Spleen (tissue), 7 donors: ENCODE data around the gene ZNF605.

Source experiments
- POLR2A ChIP-seq, 3 donors: fragments of 450-650 bp; IDR thresholded peaks; one replicate each; pipeline ENCODE4 v1.5.1; 2017; ENCODE audit warnings: antibody characterized with exemption in 3 of 3, mild to moderate bottlenecking in 1 of 3
- POLR2AphosphoS5 ChIP-seq, 3 donors: sonication (generic); formaldehyde crosslinking; IDR thresholded peaks; one replicate each; pipeline ENCODE4 v1.5.1; 2017; ENCODE audit warnings: antibody characterized with exemption in 3 of 3
- TF ChIP-seq, protein P1 (sequence below), 11 experiments: fragments of 200-600 bp in 7 of 11; fragments of 450-650 bp in 4 of 11; sonication (generic) in 4 of 11; IDR thresholded peaks in 8 of 11; conservative IDR thresholded peaks in 3 of 11; 1 replicate in 7 of 11; 2 replicates in 4 of 11; pipeline versions ENCODE4 v1.4.0 to v1.8.0; 2016 to 2021; ENCODE audit warnings: antibody characterized with exemption in 11 of 11, inconsistent platforms in 4 of 11, mild to moderate bottlenecking in 1 of 11
- donor health status: DM: no; HTN: no; CAD: no; lungs with moderate emphysema.
- donor health status: DM: no; HTN: no; CAD: no.
- donor health status: DM: no; HTN: no; CAD: no.

DNA sequence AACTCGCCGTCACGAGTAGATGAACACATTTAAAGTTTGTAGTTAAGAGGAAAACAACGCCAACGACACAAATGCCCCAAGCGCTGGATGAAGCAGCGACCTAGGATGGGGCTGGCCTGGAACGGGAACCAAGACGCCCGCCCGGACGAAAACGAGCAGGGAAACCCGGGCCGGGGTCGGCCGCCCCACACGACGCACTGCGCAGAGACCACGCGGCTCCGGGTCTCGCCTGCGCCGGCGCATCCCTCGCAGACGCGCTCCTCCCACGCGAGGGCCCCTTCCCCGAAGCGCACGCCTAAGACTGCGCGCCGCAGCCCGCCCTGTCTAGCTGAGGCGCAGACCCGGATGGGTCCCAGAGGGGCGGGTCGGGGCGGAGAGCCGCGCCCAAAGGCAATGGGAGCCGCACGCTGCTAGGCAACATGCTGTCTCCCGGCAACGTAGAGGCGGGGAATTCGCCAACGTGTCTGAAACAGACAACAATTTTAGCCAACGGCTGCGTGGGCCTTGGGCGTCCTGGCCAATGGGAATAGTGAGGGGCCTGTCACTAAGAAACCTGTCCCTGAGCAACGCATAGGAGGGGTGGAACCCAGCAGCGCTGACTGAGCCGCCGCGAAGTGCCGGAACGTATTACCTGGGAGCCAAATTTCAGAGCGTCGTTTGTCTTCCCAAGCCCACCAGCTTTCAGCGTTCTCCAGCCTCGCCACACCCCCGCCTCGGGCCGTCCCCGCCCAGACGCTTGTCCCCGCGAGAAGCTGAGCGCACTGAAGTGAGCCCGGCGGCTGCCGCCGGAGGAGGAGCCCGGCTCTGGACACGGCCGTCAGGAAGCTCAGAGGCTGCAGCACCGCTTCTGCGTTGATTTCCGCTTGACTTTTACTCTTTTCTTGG, 47.7 kb downstream of the ZNF605 start:
- TF ChIP-seq, protein P1, sequence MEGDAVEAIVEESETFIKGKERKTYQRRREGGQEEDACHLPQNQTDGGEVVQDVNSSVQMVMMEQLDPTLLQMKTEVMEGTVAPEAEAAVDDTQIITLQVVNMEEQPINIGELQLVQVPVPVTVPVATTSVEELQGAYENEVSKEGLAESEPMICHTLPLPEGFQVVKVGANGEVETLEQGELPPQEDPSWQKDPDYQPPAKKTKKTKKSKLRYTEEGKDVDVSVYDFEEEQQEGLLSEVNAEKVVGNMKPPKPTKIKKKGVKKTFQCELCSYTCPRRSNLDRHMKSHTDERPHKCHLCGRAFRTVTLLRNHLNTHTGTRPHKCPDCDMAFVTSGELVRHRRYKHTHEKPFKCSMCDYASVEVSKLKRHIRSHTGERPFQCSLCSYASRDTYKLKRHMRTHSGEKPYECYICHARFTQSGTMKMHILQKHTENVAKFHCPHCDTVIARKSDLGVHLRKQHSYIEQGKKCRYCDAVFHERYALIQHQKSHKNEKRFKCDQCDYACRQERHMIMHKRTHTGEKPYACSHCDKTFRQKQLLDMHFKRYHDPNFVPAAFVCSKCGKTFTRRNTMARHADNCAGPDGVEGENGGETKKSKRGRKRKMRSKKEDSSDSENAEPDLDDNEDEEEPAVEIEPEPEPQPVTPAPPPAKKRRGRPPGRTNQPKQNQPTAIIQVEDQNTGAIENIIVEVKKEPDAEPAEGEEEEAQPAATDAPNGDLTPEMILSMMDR (IDR thresholded peaks at IDR 0.05 in 8 of 11, conservative IDR thresholded peaks at IDR 0.05 in 3 of 11) = no peak
- TF ChIP-seq POLR2A (IDR thresholded peaks at IDR 0.05) (peak in 1 of 3 donors; percentile 8), POLR2AphosphoS5 (IDR thresholded peaks at IDR 0.05) (peak; percentile 69 to 85 (median 76))
